Activated CD8-positive, alpha-beta memory T cell treated with anti-CD3 and anti-CD28 coated beads for 48 hours (primary cell): Measurements from ENCODE around the gene BOD1L1.

Experiments used
- DNase-seq, 3 experiments: peaks; one replicate each; pipeline ENCODE4 v3.0.0-alpha.2; 2020; ENCODE audit warnings: low read depth in 2 of 3, low spot score in 2 of 3

The BOD1L1 gene

DNA sequence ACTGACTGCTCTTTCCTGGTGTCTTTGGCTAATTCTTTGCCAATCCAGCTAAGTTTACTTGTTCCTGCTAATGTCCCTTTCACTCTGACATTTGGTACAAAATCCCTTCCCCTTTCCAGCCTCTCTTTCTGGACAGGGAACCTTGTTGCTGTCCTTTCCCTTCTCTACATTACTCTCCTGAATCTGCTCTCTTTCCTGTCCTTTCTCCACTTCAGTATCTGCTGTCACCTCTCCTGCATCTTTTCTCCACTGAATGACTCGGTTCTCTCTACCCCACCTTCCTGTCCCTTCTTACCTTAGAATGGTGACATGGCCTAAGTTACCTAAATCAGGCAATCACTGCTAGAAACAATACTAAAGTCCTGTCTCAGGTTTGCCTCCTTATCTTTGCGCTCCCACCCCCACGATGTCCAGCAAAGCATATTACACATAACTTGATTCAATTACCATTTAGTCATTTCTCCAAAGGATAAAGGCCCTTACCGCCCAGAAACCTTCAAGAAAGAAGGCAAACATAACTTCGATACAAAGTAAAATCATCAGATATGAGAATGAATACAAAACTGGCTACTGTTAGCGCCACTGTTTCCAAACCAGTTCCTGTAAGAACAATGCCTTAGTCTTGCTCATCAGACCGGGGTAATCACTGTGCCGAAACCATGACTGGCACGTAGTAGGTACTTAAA lies 890 bp downstream of the BOD1L1 start:
- DNase-seq: no peak

DNA sequence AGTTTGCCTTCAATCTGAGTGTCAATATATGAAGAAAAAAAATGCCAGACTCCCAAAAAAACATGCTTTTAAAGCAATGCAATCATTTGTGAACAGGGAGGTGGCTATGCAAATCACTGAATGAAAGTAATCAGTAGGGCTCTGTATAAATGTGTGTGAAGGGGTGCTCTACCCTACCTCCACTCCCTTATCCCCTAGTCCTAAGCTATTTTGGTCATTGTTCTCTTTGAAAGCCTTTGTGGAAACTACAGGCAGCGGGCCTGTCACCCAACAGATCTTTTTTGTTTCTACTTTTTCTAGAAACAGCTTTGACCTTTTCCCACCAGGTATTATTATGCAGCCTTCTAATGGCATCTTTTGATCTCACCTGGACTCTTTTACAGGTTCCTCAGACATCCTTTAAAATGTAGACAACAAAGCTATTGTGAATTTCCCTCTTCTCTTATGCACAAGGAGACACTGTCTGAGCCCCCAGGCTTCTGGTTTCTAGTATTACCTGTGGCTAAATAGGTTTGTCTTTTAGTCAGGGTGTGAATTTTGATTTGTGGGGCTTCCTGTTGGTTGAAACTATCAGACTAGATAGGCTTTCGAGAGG lies 9.2 kb downstream of the BOD1L1 start:
- no peak for DNase-seq

DNA sequence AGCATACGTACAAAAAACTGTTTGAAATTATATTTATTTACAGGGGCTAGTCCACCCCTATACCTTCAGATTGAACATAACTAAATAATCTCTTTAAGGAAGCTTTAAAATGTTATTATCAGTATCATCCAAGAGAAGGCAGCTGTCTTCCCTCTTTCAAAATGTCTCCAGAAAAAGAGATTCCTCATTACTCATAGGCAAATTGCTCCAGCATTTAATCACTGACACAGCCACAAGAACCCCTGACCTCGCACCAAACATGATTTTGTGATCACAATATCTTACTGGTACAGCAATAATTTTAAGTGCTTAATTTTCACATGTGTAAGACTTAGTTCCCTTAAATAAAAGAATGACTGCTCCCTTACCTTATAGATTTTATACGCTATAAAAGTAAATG lies 9.7 kb downstream of the BOD1L1 start:
- DNase-seq: no peak

DNA sequence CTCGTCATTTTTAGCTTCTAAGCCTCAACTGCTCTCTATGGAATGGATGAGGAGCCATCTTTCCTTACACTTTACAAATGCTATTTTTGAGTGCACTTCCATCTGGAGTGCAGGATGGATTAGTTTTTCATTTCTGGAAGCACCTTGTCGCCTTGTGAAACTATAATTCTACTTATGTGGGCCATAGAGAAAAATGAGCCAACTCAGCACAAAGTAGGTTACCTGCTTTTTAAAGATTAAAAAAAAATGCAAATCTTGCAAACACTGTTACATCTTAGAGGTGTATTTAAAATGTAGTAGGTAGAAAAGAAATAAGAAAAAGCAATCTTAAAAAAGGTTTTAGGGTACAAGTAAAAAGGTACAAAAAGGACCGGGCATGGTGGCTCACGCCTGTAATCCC lies 10.9 kb downstream of the BOD1L1 start:
- DNase-seq: no peak

DNA sequence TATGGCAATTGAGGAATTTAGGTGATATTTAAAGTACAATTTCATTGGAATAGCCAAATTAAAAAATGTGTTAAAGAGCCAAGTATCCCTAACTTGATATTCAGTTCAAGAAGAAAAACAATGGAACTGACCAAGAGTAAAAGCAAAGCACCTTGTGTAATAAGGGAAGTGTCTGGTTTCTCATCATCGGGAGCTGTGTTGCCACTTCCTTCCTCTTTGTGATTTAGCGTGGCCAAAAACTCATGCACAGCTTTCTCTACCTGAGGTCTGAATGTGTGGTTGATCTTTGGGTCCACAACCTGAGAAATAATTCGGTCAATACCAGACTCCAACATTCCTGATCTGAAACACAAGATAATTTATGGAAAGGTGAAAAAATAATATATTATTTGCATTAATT lies 12.4 kb downstream of the BOD1L1 start:
- DNase-seq: no peak

DNA sequence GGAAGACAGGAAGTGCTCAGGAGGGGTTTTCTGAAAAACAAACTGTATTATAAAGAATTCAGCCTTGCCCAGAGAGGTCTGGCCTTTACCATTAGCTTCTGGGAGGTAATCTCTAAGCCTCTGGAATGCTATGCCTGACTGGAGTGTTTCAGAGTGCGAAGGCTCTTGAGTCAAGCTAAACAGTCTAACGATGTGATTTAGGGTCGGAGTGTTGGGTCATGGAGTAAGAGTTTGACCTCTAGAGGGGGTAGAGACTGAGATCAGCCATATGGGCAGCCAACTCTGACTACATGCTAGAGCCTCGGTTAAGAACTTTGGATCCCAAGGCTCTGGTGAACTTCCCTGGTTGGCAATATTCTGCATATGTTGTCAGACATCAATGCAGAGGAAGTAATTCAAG lies 15.0 kb downstream of the BOD1L1 start:
- no peak for DNase-seq

DNA sequence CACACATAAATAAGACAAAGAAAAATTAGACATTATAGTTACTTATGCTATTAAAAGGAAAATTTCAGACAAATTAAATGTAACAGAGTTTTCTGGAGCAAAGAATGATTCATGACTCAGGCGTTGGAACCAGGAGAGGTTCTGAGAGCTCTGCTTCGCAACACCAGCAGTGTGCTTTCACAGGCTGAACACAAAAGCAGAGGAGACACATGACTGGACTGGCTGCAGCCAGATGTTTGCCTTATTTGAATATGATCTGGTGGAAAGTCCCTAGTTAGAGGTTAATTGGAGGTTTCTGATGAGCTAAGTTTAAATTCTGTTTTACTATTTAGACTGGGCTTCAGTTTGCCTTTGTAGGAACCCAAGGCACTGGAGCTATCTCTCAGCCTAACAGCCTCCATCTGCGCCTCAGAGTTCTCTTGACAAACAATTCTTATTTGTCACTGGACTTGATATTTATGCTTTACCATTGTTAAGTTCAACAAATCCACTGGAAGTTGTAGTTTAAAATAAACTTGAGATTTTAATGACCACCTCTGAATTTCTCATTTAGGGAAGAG lies 16.2 kb downstream of the BOD1L1 start:
- no peak for DNase-seq

DNA sequence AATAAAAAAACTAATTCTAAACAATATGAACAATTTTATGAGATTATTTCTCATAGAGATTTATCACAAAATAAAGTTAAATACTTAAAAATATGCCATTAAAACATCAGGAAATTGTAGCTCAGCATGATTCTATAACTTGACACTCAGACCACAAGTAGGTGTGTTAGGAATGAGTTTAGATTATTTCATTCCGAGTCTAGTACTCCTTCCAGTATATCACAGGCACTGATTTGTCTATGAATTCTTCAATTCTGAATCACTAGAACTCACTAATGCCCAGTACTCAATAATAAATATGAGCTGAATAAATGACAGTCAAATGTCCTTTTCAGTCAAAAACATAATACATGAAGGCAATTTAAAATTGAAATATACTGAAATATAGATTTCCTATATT lies 22.2 kb downstream of the BOD1L1 start:
- no peak for DNase-seq

DNA sequence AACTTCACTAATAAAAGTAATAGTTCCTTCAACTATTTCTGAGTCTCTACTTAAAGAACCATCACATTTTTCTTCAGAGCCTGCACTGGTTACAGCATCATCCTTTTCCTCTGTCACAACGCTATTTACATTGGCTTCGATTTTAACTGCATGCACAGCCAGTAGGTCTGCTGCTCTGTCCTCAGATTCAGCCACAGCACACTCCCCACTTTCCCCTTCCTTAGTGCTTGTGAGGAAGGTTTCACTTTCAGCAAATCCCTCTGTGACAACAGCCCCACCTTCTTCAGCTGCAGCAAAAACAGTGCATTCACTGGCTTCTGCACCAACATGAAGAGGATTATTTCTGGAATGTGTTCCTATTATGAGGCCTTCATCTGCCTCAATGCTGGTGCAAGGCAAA lies 25.7 kb downstream of the BOD1L1 start:
- DNase-seq: no peak

DNA sequence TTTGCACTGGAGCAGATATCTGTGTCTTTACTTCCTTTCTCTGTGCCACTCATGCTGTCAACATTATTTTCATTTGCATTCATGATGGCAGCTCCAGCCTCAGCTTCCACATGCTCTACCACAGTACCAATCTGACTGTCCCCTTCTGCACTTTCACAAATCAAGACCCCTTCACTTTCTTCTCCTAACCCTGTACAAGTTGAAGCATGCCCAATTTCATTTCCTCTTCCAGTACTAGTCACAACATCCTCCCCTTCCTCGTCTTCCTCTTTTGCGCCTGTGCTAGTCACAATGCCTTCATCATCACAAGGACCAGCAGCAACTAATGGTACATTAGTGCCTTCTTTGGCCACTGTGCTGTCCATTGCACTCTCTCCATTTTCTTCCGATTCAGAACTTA lies 26.5 kb downstream of the BOD1L1 start:
- no peak for DNase-seq

DNA sequence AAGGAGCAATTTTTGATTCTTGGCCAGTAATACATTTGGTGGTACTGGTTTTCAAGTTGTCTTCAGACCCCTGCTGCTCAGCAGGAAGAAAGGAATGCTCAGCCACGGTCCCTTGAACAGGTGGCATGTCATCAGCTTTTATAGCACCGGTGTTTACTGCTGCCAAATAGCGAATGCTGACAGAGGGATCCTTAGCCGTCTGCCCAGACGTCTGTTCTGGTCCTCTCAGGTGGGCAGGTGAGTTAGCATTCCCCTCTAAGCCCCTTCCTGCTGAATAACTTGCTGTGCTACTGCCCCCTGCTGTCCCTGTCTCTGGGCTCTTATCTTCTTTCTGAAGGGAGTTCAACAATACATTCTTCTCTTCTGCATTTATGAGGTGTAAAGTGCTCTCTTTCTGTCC lies 28.4 kb downstream of the BOD1L1 start:
- DNase-seq: no peak

DNA sequence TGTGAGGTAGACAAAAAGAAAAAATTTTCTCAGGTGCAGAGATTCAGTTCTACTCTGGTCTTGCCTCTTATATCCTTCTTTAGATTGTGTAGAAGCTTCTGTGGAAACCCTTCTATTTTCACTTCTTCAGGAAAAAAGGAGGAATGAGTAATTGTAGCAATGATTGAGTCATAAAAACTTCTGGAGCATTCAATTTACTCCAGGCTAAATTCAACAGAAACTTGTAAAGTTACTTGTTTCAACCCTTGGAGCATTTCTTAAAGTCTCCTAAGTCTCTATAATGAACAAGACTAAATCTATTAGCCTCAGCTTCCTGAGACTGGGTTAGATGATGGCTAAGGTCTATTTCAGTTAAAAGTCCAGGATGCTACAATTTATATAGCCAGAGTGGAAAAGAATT lies 29.9 kb downstream of the BOD1L1 start:
- no peak for DNase-seq

DNA sequence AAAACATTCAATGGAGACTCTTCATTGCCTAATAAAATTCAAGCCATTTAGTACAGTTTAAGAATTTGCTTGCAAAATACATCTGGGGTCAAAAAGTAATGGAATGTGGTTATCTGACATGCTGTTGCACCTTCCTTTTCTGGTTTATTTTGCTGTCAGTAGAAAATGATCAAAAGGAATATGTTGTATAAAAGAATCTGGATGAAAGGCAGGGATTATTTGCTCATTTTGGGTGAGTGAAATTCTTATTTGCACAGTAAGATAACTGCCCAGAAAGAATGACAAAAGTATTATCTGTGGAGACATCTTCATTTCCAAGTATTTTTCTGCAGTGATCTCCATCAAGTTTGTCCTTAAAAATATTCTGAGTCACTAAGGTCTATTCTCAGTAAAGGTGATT lies 30.4 kb downstream of the BOD1L1 start:
- no peak for DNase-seq

DNA sequence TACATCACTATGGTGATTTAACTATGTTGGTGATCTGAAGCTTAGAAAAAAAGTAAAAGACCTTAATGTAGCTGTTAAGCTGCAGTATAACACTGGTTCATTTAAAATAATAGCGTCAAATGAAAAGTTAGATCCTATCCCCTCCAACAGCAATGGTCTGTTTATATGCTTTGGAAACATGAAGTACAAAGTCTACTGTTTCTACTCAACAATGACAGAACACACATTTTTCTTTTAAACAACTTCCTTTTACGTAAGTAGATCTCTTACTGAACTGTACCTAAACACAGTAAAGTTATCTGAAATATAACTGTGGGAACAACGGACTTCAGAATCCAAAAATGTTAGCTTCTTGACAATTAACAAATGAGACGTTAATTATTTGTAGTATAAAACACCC lies 35.3 kb downstream of the BOD1L1 start:
- no peak for DNase-seq

DNA sequence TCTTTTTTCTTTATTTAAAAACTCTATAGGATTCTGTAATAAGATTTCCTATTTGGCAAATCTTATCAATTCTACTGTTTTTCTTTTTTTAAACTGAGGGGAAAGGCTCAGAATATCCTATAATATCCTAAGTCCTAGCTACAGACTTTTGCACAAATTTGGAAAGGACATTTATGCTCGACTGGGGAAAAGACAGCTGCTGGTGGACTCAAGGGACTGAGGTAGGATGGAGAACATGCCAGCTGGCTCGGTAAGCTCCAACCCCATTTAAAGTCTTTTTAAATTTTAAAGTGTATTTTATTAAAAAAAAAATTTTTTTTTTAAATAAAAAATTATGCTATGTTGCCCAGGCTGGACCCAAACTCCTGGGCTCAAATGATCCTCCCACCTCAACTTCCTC lies 36.8 kb downstream of the BOD1L1 start:
- no peak for DNase-seq

DNA sequence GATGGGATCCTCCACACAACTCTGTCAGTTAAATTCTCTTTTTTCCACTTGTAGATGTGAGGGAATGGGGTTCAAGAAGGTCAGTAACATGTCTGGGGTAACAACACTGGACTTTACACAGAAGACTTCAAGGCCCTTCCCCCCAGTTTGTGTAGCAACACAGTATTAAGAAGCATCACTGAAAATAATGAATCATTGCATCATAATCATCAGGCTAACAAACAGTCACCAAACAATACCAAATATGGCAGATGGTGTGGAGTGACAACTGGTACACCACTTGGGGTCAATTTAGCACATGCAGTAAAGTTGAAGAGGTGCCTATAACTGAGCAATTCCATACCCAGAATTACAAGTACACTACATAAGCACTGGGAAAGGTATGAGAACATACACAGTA lies 38.6 kb downstream of the BOD1L1 start:
- no peak for DNase-seq

DNA sequence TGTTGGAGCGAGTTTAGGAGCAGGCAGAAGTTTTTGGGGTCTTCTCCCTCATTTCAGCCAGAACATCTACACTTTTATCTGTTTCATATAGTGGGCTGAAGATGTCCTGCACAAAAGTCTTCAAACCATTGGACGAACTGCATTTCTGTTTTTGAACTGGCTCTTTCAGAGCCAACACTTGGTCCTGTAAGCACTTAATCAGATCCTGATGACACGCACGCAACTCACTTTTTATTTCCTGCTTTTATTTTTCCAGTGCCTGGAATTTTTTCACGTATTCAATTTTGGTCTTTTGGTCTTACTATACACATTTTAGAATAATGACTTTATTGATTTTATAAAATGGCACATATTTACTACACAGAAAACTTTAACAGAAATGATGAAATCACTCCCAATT lies 43.0 kb downstream of the BOD1L1 start:
- DNase-seq: no peak

DNA sequence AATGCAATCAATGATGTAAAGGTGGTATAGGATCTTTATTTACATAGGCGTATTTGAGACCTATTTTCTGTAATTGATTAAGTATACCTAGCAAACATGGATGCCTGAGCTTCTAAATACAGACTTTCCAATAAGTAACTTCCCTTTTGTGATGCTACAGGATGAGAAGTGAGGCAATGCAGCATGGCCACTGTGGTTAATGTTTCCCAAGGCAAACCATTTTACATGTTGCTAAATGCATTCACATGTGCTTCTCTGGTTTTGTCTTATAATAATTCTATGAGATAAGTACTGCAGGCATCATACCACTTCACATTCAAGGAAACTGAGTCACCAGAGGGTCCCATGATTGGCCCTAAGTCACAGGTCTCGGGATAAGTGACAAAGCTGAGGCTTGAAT lies 47.5 kb downstream of the BOD1L1 start:
- no peak for DNase-seq

DNA sequence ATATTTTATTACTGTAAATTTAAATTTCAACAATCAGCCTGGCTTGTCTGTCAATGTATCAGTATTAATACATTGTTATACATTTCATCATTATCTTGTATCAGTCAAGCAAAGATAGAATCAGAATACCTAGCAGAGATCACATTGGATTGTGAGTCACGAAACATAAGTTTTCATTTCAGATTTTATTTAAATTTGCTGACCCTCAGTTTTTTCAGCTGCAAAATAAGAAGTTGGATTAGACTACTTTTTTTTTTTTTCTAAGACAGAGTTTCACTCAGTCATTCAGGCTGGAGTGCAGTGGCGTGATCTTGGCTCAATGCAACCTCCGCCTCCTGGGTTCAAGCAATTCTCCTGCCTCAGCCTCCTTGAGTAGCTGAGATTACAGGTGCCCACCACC lies 49.9 kb downstream of the BOD1L1 start:
- DNase-seq: no peak

DNA sequence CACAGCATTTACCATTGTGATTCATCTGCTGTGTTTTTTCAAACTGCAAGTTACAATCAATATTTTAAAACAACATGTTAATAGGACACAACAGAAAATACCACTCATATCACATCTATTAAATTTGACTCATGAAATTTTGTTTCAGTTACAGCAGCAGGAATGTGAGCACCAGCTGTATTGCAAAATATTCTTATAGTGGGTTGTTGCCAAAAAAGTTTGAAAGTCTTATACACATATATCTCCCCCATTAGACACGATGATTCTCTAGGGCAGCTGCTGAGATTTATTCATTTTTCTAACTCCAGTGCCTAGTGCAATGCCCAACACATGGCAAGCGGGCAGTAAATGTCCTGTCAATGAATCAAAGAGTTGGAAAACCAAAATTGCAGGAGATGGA lies 56.6 kb downstream of the BOD1L1 start:
- no peak for DNase-seq

DNA sequence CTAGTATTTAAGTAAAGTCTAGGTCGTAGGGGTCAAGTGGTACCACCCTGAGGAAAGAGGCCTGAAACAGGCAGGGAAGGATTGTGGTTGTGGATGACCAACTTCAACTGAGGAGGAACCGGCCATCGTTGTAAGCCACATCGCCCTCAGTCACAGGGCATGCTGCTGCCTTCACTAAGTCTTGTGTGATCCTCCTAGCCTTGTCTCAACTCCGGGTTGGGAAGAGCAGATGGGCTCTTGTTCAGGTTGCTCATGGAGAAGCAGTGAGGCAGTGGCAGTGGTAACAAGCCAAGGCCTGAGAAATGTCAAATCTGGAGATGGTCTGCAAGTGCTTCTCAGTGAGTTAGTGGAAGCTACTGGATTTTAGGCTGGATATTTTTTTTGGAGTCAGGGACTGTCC lies 60.4 kb downstream of the BOD1L1 start:
- no peak for DNase-seq

DNA sequence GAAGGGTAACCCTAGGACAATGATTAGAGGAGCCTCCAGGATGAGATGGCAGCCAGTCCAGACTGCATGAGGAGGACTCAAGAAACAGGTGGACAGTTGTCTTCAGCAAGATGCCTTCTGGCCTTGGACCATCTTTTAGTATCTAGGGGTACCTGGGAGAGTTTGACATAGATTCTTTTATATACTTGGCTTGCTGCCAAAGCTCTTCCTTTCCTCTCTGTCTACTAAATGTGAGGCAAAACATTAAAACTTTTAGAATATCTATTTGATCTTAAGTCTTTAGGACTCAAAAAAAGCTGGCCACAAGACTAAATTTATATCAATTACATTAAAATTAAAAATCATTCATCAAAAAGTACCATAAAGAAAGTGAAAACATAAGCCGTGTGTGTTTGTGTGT lies 64.6 kb downstream of the BOD1L1 start:
- no peak for DNase-seq

DNA sequence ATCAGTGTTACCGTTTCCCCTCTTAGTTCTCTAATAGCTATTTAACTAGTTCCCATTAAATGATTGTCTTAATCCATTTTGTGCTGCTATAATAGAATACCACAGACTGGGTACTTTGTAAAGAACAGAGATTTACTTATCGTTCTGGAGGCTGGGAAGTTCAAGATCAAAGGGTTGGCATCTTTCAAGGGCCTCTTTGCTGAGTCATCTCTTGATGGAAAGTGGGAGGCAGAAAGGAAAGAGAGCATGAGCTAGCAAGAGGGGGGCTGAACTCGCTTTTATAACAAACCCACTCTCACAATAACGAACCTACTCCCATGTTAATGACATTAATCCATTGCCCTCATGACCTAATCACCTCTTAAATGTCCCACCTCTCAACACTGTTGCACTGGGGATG lies 65.9 kb downstream of the BOD1L1 start:
- no peak for DNase-seq
